ENCODE results near the gene COG5. TPM values are rescaled to one million over a fixed set of nuclear protein-coding genes. Genes with fewer than 3 reads are reported as not detected.

COG5 gene
- total RNA-seq, 1 donor from 2014 or later = 26.8 TPM

GRCh38 chr7:107284911-107285479 lies 278.7 kb downstream of the COG5 start:
- peaks cover 3% of the 10 kb centered on the region for H3K36me3 Mint-ChIP-seq (ENCODE audit: low read depth)
- H3K4me1 Mint-ChIP-seq = no peaks in the 10 kb centered on the region
- TF ChIP-seq, protein P1, sequence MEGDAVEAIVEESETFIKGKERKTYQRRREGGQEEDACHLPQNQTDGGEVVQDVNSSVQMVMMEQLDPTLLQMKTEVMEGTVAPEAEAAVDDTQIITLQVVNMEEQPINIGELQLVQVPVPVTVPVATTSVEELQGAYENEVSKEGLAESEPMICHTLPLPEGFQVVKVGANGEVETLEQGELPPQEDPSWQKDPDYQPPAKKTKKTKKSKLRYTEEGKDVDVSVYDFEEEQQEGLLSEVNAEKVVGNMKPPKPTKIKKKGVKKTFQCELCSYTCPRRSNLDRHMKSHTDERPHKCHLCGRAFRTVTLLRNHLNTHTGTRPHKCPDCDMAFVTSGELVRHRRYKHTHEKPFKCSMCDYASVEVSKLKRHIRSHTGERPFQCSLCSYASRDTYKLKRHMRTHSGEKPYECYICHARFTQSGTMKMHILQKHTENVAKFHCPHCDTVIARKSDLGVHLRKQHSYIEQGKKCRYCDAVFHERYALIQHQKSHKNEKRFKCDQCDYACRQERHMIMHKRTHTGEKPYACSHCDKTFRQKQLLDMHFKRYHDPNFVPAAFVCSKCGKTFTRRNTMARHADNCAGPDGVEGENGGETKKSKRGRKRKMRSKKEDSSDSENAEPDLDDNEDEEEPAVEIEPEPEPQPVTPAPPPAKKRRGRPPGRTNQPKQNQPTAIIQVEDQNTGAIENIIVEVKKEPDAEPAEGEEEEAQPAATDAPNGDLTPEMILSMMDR (conservative IDR thresholded peaks at IDR 0.05) = no peak
- no peak overlapping the region for H3K4me3 Mint-ChIP-seq
- H3K27me3 Mint-ChIP-seq (ENCODE audit: low read depth) = no peaks in the 10 kb centered on the region
- no peak overlapping the region for H3K27ac Mint-ChIP-seq (ENCODE audit: unreplicated experiment)
- H3K9me3 Mint-ChIP-seq = no peaks in the 10 kb centered on the region
- no peak for DNase-seq (ENCODE audit: low read depth, low spot score)

DNA sequence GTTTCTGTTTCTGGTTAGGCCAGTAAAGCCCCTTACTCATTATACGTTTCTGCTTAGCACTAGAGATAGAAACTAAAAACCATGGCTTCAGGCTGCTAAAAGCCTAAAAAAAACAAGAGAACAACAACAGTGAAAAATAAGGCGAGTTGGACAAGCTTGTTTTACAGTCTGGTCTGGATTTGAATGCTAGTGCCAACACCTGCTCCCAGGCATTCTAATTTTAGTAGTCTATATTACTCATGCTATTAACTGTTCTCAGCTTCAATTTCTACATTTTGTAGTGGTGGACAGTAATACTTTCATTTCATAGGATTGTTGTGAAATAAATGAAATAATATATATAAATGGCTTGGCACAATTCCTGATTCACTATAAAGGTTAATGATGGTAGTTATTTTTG lies 286.4 kb downstream of the COG5 start:
- no peaks in the 10 kb centered on the region for H3K9me3 Mint-ChIP-seq
- no peaks in the 10 kb centered on the region for H3K36me3 Mint-ChIP-seq (ENCODE audit: low read depth)
- TF ChIP-seq, protein P1 (conservative IDR thresholded peaks at IDR 0.05) = no peak
- H3K4me3 Mint-ChIP-seq = no peak overlapping the region
- no peaks in the 10 kb centered on the region for H3K4me1 Mint-ChIP-seq
- no peaks in the 10 kb centered on the region for H3K27me3 Mint-ChIP-seq (ENCODE audit: low read depth)
- H3K27ac Mint-ChIP-seq (ENCODE audit: unreplicated experiment) = no peak overlapping the region
- DNase-seq (ENCODE audit: low read depth, low spot score) = no peak

GRCh38 chr7:107276220-107276827 lies 287.4 kb downstream of the COG5 start:
- no peaks in the 10 kb centered on the region for H3K4me1 Mint-ChIP-seq

DNA sequence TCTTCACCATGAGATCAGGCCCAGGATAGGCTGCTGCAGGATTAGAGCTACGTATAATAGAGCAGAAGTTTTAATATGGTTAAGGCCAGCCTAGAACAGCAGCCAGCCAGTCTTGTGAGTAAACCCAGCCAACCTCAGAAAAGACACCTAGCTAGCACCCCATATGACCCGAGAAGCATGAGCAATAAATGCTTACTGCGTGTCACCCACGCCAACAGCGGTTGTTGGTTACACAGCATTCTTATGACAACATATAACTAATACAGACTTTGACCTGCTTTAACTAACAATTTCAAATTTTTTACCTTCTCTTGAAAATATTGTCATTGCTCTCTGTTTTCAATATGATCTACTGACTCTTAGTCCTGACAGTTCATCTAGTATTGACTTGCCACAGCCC lies 289.2 kb downstream of the COG5 start:
- Mint-ChIP-seq H3K36me3 (ENCODE audit: low read depth) (no peaks in the 10 kb centered on the region), H3K4me3 (no peak overlapping the region), H3K27ac (ENCODE audit: unreplicated experiment) (peak overlapping the region; percentile 65), H3K9me3 (no peaks in the 10 kb centered on the region), H3K27me3 (ENCODE audit: low read depth) (no peaks in the 10 kb centered on the region), H3K4me1 (no peaks in the 10 kb centered on the region)
- no peak for DNase-seq (ENCODE audit: low read depth, low spot score)
- TF ChIP-seq, protein P1 (conservative IDR thresholded peaks at IDR 0.05) = no peak

More at GRCh38 chr7:107276220-107276827, 287.4 kb downstream of the COG5 start:
- Mint-ChIP-seq H3K27ac (ENCODE audit: unreplicated experiment) (no peak overlapping the region), H3K4me3 (no peak overlapping the region), H3K9me3 (no peaks in the 10 kb centered on the region), H3K27me3 (ENCODE audit: low read depth) (no peaks in the 10 kb centered on the region), H3K36me3 (ENCODE audit: low read depth) (no peaks in the 10 kb centered on the region)
- TF ChIP-seq, protein P1 (conservative IDR thresholded peaks at IDR 0.05) = no peak
- no peak for DNase-seq (ENCODE audit: low read depth, low spot score)

DNA sequence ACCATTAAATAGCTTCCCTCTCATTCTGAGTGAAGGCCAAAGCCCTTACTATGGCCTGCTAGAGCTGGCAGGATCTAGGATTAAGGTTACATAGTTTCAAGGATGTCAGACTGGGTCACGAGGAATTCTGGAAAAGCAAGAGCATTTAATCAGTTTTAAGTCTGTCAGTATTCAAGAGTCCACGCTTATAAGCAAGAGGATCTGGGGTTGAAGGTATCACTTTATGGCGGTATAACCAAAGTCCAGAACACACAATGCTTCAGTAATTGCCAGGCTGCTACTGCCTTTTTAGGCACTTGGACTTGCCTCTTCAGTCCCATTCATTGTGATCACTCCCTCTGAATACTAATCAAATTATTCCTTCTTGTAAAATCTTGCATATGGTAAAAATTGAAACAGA lies 293.9 kb downstream of the COG5 start:
- TF ChIP-seq, protein P1 (conservative IDR thresholded peaks at IDR 0.05) = no peak
- no peaks in the 10 kb centered on the region for H3K4me1 Mint-ChIP-seq
- H3K9me3 Mint-ChIP-seq = no peaks in the 10 kb centered on the region
- H3K27me3 Mint-ChIP-seq (ENCODE audit: low read depth) = no peaks in the 10 kb centered on the region
- no peak overlapping the region for H3K27ac Mint-ChIP-seq (ENCODE audit: unreplicated experiment)
- H3K4me3 Mint-ChIP-seq = no peak overlapping the region
- no peak for DNase-seq (ENCODE audit: low read depth, low spot score)
- no peaks in the 10 kb centered on the region for H3K36me3 Mint-ChIP-seq (ENCODE audit: low read depth)

Data from neural crest cell (in vitro differentiated cells).